ENCODE data around the gene ZNF777. TPM values are rescaled to one million over a fixed set of nuclear protein-coding genes. Genes with fewer than 3 reads are reported as not detected.

Gene ZNF777
- total and polyA plus RNA-seq, 9 of the 15 experiments (the other 6 are each of a cell fraction or from before 2014, with no cell fraction given), result 0.11 to 32.6 (median 9.0) TPM

DNA sequence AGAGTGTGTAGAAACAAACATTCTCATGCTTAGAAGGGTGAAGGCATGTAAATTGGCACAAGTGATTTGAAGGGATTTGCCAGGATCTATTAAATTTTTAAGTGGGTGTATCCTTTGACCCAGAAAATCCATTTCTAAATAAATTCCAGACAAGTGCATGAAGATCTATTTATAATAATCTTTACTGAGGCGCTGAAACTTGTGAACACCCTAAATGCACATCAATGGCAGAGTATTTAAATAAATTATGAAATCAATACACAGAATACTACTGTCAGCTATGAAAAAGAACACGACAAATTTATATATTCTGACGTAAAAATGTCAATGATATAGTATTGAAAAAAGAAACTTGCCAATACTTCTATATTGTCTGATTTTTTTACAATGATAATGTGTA lies 17.9 kb downstream of the ZNF777 start:
- intact Hi-C loops (cut with micrococcal nuclease) (no loop called here), in situ Hi-C loops (cut with MboI) (no loop called here)
- H3K4me3 ChIP-seq, result no peak overlapping the region
- WGBS (ENCODE audit: insufficient coverage, low coverage, missing lambda C conversion rate), result 76% methylated on average over 3 of the region's 3 CpGs
- H3K27me3 ChIP-seq (ENCODE audit: control insufficient read depth in 2 of 2, insufficient read depth in 2 of 2, low read length in 2 of 2), result no peaks in the 10 kb centered on the region
- H3K4me1 ChIP-seq (replicated peaks in 1 of 2; ENCODE audit: control insufficient read depth in 2 of 2, insufficient read depth in 2 of 2, low read length in 2 of 2), result peaks cover 2 to 4% of the 10 kb centered on the region in 2 experiments; a peak in 1 of 5 replicates
- H3K9me1 ChIP-seq (ENCODE audit: control insufficient read depth, insufficient read depth, low read length), result no peaks in the 10 kb centered on the region
- no peak overlapping the region for H2AFZ ChIP-seq (ENCODE audit: low read depth, low read length)
- peaks cover 67% of the 10 kb centered on the region; the same call in 2 of the 3 replicates for H3K36me3 ChIP-seq (ENCODE audit: control insufficient read depth, insufficient read depth, low read length)
- POLR2A ChIA-PET, result interaction anchor here (0.6 to 5.7 kb wide), 3 partner anchors 16 to 984 kb away, joined by 3 to 28 read pairs (median 3); partner anchors contain the start of gene ZNF777
- ATAC-seq (no peak), FAIRE-seq (no peak), DNase-seq (ENCODE audit: extremely low read depth in 1 of 4, low spot score in 3 of 4) (no peak)
- TF ChIP-seq, protein P1, sequence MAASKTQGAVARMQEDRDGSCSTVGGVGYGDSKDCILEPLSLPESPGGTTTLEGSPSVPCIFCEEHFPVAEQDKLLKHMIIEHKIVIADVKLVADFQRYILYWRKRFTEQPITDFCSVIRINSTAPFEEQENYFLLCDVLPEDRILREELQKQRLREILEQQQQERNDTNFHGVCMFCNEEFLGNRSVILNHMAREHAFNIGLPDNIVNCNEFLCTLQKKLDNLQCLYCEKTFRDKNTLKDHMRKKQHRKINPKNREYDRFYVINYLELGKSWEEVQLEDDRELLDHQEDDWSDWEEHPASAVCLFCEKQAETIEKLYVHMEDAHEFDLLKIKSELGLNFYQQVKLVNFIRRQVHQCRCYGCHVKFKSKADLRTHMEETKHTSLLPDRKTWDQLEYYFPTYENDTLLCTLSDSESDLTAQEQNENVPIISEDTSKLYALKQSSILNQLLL (CRISPR knock-in tag; IDR thresholded peaks at IDR 0.05; ENCODE audit: borderline replicate concordance), result 0 out of 2 replicates have a peak, but pooled peaks have one; percentile 59
- no peak for TF ChIP-seq DMBX1 (CRISPR knock-in tag; IDR thresholded peaks at IDR 0.05; ENCODE audit: borderline replicate concordance)
- no peaks in the 10 kb centered on the region for H3K79me2 ChIP-seq (ENCODE audit: control insufficient read depth, insufficient read depth, low read length)
- no TSS peak for BruUV-seq (replicated peaks)
- H3K4me2 ChIP-seq (ENCODE audit: insufficient read depth, low read length), result no peak overlapping the region
- no peak overlapping the region for H3K27ac ChIP-seq (ENCODE audit: extremely low read depth, low read depth, low read length)
- no peaks in the 10 kb centered on the region for H3K9me3 ChIP-seq (replicated peaks; ENCODE audit: control insufficient read depth, insufficient read depth, low read depth, low read length)
- H3K9ac ChIP-seq (ENCODE audit: insufficient read depth in 1 of 2, low read depth in 2 of 2, low read length in 2 of 2), result no peak overlapping the region
- H4K20me1 ChIP-seq (replicated peaks; ENCODE audit: control insufficient read depth, insufficient read depth, low read length), result no peaks in the 10 kb centered on the region
- CTCF ChIA-PET (ENCODE audit: low intra/inter-chr PET ratio), result no interaction called here

DNA sequence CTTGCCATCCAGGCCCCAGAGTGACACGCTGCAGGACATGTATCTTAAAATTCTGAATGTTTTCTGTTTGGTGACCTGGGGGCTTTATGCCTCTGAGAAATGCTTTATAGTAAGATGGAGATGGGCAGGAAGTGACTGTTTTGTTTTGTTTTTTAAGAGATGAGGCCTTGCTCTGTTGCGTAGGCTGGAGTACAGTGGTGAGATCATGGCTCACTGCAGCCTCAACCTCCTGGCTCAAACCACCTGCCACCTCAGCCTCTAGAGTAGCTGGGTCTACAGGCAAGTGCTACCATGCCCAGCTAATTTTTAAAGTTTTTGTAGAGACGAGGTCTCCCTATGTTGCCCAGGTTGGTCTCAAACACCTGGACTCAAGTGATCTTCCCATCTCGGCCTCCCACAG lies 20.6 kb downstream of the ZNF777 start:
- H3K79me2 ChIP-seq (ENCODE audit: control insufficient read depth, insufficient read depth, low read length), result no peaks in the 10 kb centered on the region
- H3K36me3 ChIP-seq (ENCODE audit: control insufficient read depth, insufficient read depth, low read length), result peaks cover 63% of the 10 kb centered on the region
- no peaks in the 10 kb centered on the region for H3K9me3 ChIP-seq (replicated peaks; ENCODE audit: control insufficient read depth, insufficient read depth, low read depth, low read length)
- no TSS peak for BruUV-seq (replicated peaks)
- H3K9me1 ChIP-seq (ENCODE audit: control insufficient read depth, insufficient read depth, low read length), result no peaks in the 10 kb centered on the region
- H2AFZ ChIP-seq (ENCODE audit: low read depth, low read length), result no peak overlapping the region
- no peak for DNase-seq (ENCODE audit: extremely low read depth in 1 of 4, low spot score in 3 of 4)
- no peak for ATAC-seq
- no peaks in the 10 kb centered on the region for H4K20me1 ChIP-seq (replicated peaks; ENCODE audit: control insufficient read depth, insufficient read depth, low read length)
- ChIA-PET CTCF (ENCODE audit: low intra/inter-chr PET ratio) (no interaction called here), POLR2A (interaction anchor here (0.9 to 1.6 kb wide), 2 partner anchors 10 to 21 kb away, joined by 3 to 4 read pairs; partner anchors contain the start of gene ZNF777)
- no peak overlapping the region for H3K27ac ChIP-seq (ENCODE audit: extremely low read depth, low read depth, low read length)
- WGBS (ENCODE audit: insufficient coverage, low coverage, missing lambda C conversion rate), result 81% methylated on average over 4 of the region's 4 CpGs
- intact Hi-C loops (cut with micrococcal nuclease), result no loop called here
- in situ Hi-C loops (cut with MboI), result no loop called here
- H3K4me1 ChIP-seq (replicated peaks in 1 of 2; ENCODE audit: control insufficient read depth in 2 of 2, insufficient read depth in 2 of 2, low read length in 2 of 2), result peaks cover 2 to 4% of the 10 kb centered on the region in 2 experiments; a peak in 1 of 5 replicates
- H3K27me3 ChIP-seq (ENCODE audit: control insufficient read depth in 2 of 2, insufficient read depth in 2 of 2, low read length in 2 of 2), result no peaks in the 10 kb centered on the region
- no peak overlapping the region for H3K4me2 ChIP-seq (ENCODE audit: insufficient read depth, low read length)
- no peak for FAIRE-seq
- TF ChIP-seq MAFG (tag; conservative IDR thresholded peaks at IDR 0.05) (no peak), RHOXF2B (CRISPR knock-in tag; conservative IDR thresholded peaks at IDR 0.05) (no peak), PYGO2 (tag; IDR thresholded peaks at IDR 0.05) (no peak), BDP1 (IDR thresholded peaks at IDR 0.05; ENCODE audit: insufficient read depth, insufficient read length) (no peak), ZNF146 (CRISPR knock-in tag; IDR thresholded peaks at IDR 0.05; ENCODE audit: unreplicated experiment) (no peak)
- H3K4me3 ChIP-seq, result no peak overlapping the region
- no peak overlapping the region for H3K9ac ChIP-seq (ENCODE audit: insufficient read depth in 1 of 2, low read depth in 2 of 2, low read length in 2 of 2)

All from K562 (cell line).